Gastrocnemius medialis (tissue), 4 donors: ENCODE measurements around the gene PLS3. TPM values are rescaled to one million over a fixed set of nuclear protein-coding genes. Genes with fewer than 3 reads are reported as not detected.

Experiments
- ATAC-seq, 2 donors: fragments of 150-250 bp; one replicate each; pipeline ENCODE4 v1.9.1; 2016
- DNase-seq, 2 donors: peaks; one replicate each; pipeline ENCODE4 v3.0.0-alpha.2; 2019
- H3K27ac ChIP-seq, 4 donors: fragments of 200-600 bp; sonication (generic); 1 replicate in 1 of 4; 2 replicates in 3 of 4; pipeline ENCODE4 v1.5.1; 2016 to 2018; ENCODE audit warnings: mild to moderate bottlenecking in 2 of 4, moderate library complexity in 1 of 4
- H3K27me3 ChIP-seq, 3 donors: fragments of 200-600 bp; sonication (generic) in 2 of 3; 1 replicate in 1 of 3; 2 replicates in 2 of 3; pipeline versions ENCODE4 v1.5.1 to v1.6.0; 2016 to 2019; ENCODE audit warnings: mild to moderate bottlenecking in 1 of 3, moderate library complexity in 1 of 3
- H3K36me3 ChIP-seq, 2 donors: fragments of 200-600 bp; sonication (generic) in 1 of 2; one replicate each; pipeline ENCODE4 v1.5.1; 2017 to 2018
- H3K4me1 ChIP-seq, 2 donors: fragments of 200-600 bp; sonication (generic) in 1 of 2; one replicate each; pipeline ENCODE4 v1.5.1; 2016 to 2017; ENCODE audit warnings: mild to moderate bottlenecking in 2 of 2
- H3K4me3 ChIP-seq, 4 donors: fragments of 200-600 bp; sonication (generic) in 3 of 4; 1 replicate in 1 of 4; 2 replicates in 3 of 4; pipeline ENCODE4 v1.5.1; 2016 to 2019; ENCODE audit warnings: mild to moderate bottlenecking in 2 of 4
- H3K9me3 ChIP-seq, 3 donors: fragments of 200-600 bp; sonication (generic) in 2 of 3; 1 replicate in 1 of 3; 2 replicates in 2 of 3; pipeline ENCODE4 v1.5.1; 2016 to 2019
- CTCF ChIP-seq, 5 experiments: fragments of 450-650 bp in 3 of 5; fragments of 200-600 bp in 2 of 5; sonication (generic) in 2 of 5; IDR thresholded peaks in 4 of 5; conservative IDR thresholded peaks in 1 of 5; 1 replicate in 4 of 5; 2 replicates in 1 of 5; pipeline ENCODE4 v1.5.1; 2016 to 2019; ENCODE audit warnings: antibody characterized with exemption in 5 of 5, mild to moderate bottlenecking in 3 of 5, moderate library complexity in 3 of 5
- POLR2A ChIP-seq, 2 donors: fragments of 450-650 bp; IDR thresholded peaks; one replicate each; pipeline ENCODE4 v1.6.1; 2017; ENCODE audit warnings: antibody characterized with exemption in 2 of 2, mild to moderate bottlenecking in 2 of 2, moderate library complexity in 2 of 2
- in situ Hi-C, 4 donors: fragments of 200-750 bp; cut with MboI; loops; one replicate each; pipeline versions ENCODE4 v1.15.0 to v1.8.0; 2017; ENCODE audit warnings: low sequenced_read_pairs in 4 of 4
- intact Hi-C: fragments of 100-400 bp; cut with DNase I; formaldehyde crosslinking; loops from one replicate; pipeline ENCODE4 v1.15.1; 2023; ENCODE audit warnings: low total_unique reads
- total RNA-seq, 4 donors: library from RNA; depleted of rRNA; stranded (reverse); fragments of >200 nt; gene quantifications; one replicate each; pipeline versions ENCODE4 v1.1.0 to v1.2.3, GENCODE V29; 2016

The PLS3 gene
- total RNA-seq, 4 donors from 2014 or later, result 15.8 to 23.1 (median 19.5) TPM

GRCh38 chrX:115592997-115593734, 32.2 kb downstream of the PLS3 start:
- no peak for DNase-seq
- intact Hi-C loops, result no loop called here
- peaks cover 0 to 18% of the 10 kb centered on the region in 2 donors for H3K4me1 ChIP-seq
- no peaks in the 10 kb centered on the region for H3K36me3 ChIP-seq
- TF ChIP-seq CTCF (IDR thresholded peaks at IDR 0.05 in 4 of 5, conservative IDR thresholded peaks at IDR 0.05 in 1 of 5), result no peak
- TF ChIP-seq POLR2A (IDR thresholded peaks at IDR 0.05), result peak in 1 of 2 donors; percentile 9
- H3K27me3 ChIP-seq, result no peaks in the 10 kb centered on the region
- peak; percentile 77 to 83 for ATAC-seq
- H3K9me3 ChIP-seq, result no peaks in the 10 kb centered on the region
- H3K27ac ChIP-seq, result peak overlapping the region; percentile 67 to 84 (median 78)
- peak overlapping the region; percentile 27 to 42 (median 34) for H3K4me3 ChIP-seq
- in situ Hi-C loops, result no loop called here

GRCh38 chrX:115595049-115595448, 34.1 kb downstream of the PLS3 start:
- intact Hi-C loops (no loop called here), in situ Hi-C loops (no loop called here)
- Histone ChIP-seq H3K27ac (peak overlapping the region; percentile 67 to 84 (median 78)), H3K4me3 (peak overlapping the region; percentile 27 to 42 (median 34)), H3K4me1 (peaks cover 0 to 18% of the 10 kb centered on the region in 2 donors), H3K27me3 (no peaks in the 10 kb centered on the region), H3K9me3 (no peaks in the 10 kb centered on the region), H3K36me3 (no peaks in the 10 kb centered on the region)
- DNase-seq, result no peak
- TF ChIP-seq POLR2A (IDR thresholded peaks at IDR 0.05) (no peak), CTCF (IDR thresholded peaks at IDR 0.05 in 4 of 5, conservative IDR thresholded peaks at IDR 0.05 in 1 of 5) (no peak)
- ATAC-seq, result no peak

- no peaks in the 10 kb centered on the region for H3K9me3 ChIP-seq
- no peak overlapping the region for H3K4me3 ChIP-seq
- H3K27ac ChIP-seq, result peak overlapping the region in 2 of 4 donors; percentile 25 to 47
- H3K4me1 ChIP-seq, result peaks cover 3% of the 10 kb centered on the region in 2 donors
- in situ Hi-C loops (no loop called here), intact Hi-C loops (no loop called here)
- no peak for TF ChIP-seq CTCF (IDR thresholded peaks at IDR 0.05 in 4 of 5, conservative IDR thresholded peaks at IDR 0.05 in 1 of 5)
- TF ChIP-seq POLR2A (IDR thresholded peaks at IDR 0.05), result no peak
- H3K36me3 ChIP-seq, result no peaks in the 10 kb centered on the region
- ATAC-seq, result no peak
- no peaks in the 10 kb centered on the region for H3K27me3 ChIP-seq
- no peak for DNase-seq
Observed at GRCh38 chrX:115598556-115598955, 37.6 kb downstream of the PLS3 start.

GRCh38 chrX:115602308-115602707, 41.3 kb downstream of the PLS3 start:
- H3K36me3 ChIP-seq, result no peaks in the 10 kb centered on the region
- DNase-seq (no peak), ATAC-seq (peak in 1 of 2 donors; percentile 37)
- H3K4me1 ChIP-seq, result peaks cover 0 to 3% of the 10 kb centered on the region in 2 donors
- H3K27ac ChIP-seq, result peak overlapping the region; percentile 48 to 78 (median 68)
- H3K27me3 ChIP-seq, result no peaks in the 10 kb centered on the region
- in situ Hi-C loops, result no loop called here
- TF ChIP-seq CTCF (IDR thresholded peaks at IDR 0.05 in 4 of 5, conservative IDR thresholded peaks at IDR 0.05 in 1 of 5) (no peak), POLR2A (IDR thresholded peaks at IDR 0.05) (no peak)
- no peak overlapping the region for H3K4me3 ChIP-seq
- no peaks in the 10 kb centered on the region for H3K9me3 ChIP-seq
- intact Hi-C loops, result no loop called here
